CD4-positive, alpha-beta T cell treated with Interferon gamma for 1 hour (primary cell): ENCODE data around the gene CEP85.
A peak's percentile ranks its signal among the peaks of the same experiment; 100 is the strongest.

Source experiments
- DNase-seq: peaks from one replicate; pipeline ENCODE4 v3.0.0-alpha.2; 2020

Gene CEP85

GRCh38 chr1:26318338-26319064 is 84.5 kb downstream of the CEP85 start:
- no peak for DNase-seq

DNA sequence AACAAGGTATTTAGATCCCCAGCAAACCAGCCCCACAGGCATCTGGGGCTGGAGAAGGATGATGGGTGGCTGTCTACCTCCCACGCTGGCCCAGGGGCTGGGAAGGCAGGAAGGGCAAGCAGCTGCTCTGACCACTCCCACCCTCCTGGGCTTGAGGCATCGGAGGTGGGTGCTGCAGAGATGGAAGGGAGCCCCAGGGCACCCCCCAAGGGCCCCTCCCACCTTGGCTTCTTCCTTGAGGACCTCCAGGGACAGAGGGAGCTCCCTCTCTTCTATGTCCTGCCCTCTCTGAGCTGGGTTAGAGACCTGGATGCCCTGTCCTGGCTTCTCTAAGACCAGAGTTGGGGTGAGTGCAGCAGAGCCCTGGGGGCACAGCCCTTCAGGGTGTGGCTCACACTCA is 86.9 kb downstream of the CEP85 start:
- DNase-seq = no peak

DNA sequence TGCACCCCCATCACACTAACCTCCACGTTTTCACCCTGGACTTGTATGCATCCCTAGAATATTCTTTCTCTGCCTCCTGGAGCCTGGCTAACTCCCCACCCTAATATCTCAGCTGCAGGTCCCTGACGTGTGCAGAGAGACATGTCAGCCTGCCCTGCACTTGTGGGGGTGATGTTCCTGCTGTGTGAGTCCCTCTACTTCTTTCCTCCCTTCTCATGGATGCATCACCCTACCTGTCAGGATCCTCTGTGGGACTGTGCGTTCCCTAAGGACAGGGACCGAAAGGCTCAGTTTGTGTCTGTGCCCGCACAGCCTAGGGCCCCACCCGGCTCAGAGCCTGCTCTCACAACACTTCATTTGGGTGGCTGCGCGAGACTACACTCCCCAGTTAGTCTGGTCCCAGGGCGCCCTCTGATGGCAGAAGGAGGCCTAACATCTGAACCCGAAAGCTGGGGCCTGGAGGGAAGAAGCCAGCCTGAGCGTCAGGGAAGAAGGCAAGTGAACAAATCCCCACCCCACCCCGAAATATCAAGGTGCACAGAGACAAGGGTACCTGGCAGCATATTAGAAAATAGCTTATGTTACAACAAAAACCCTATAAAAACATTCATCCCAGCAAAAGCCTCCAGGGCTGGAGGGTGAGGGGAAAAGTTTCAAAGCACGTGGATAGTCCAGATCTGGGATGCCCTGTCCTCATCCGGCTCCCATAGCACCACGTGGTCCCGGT is 87.5 kb downstream of the CEP85 start:
- DNase-seq = peak; percentile 87

- no peak for DNase-seq
Measured at GRCh38 chr1:26322042-26322331, 88.0 kb downstream of the CEP85 start.

GRCh38 chr1:26323382-26323781 is 89.4 kb downstream of the CEP85 start:
- no peak for DNase-seq

DNA sequence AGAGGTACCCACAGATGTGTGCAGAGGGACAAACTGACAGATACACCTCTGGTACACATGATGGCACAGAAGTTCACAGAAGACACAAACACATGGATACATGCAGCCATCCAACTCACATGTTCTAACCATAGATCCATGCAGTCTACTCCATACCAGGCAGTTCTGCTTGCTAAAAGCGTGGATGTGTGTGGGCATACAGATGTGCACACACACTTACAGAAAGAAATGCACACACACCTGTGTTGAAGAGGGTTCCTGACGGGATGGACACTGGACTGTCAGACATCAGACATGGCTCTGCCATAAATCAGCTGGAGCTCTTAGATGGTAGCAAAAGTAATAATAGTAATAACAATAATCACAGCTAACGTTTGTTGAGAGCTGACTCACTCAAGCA is 90.5 kb downstream of the CEP85 start:
- no peak for DNase-seq

GRCh38 chr1:26327956-26328362 is 94.0 kb downstream of the CEP85 start:
- DNase-seq = no peak
